Body of pancreas (tissue), 4 donors: Measurements from ENCODE around the gene UBE2I. TPM values are rescaled to one million over a fixed set of nuclear protein-coding genes. Genes with fewer than 3 reads are reported as not detected.

Experiments used
- ATAC-seq: fragments of 150-250 bp; one replicate; pipeline ENCODE4 v1.9.1; 2016
- DNase-seq, 4 donors: peaks; one replicate each; pipeline ENCODE4 v3.0.0-alpha.2; 2019
- H3K27ac ChIP-seq, 4 donors: fragments of 200-600 bp; sonication (generic); 1 replicate in 3 of 4; 2 replicates in 1 of 4; pipeline versions ENCODE4 v1.5.1 to v1.6.1; 2016 to 2019; ENCODE audit warnings: mild to moderate bottlenecking in 1 of 4, mixed read lengths in 1 of 4, moderate library complexity in 1 of 4
- H3K27me3 ChIP-seq, 2 donors: fragments of 200-600 bp; sonication (generic); one replicate each; pipeline ENCODE4 v1.6.0; 2016; ENCODE audit warnings: mild to moderate bottlenecking in 1 of 2
- H3K36me3 ChIP-seq, 2 donors: fragments of 200-600 bp; sonication (generic); replicated peaks in 1 of 2; 2 replicates each; pipeline ENCODE4 v1.5.1; 2016; ENCODE audit warnings: low read depth in 2 of 2; ENCODE audit not compliant: insufficient read depth in 1 of 2
- H3K4me1 ChIP-seq: fragments of 200-600 bp; sonication (generic); one replicate; pipeline ENCODE4 v1.6.0; 2016
- H3K4me3 ChIP-seq, 2 donors: fragments of 200-600 bp; sonication (generic); 1 replicate in 1 of 2; 2 replicates in 1 of 2; pipeline ENCODE4 v1.5.1; 2016 to 2019
- H3K9me3 ChIP-seq, 3 donors: fragments of 200-600 bp; sonication (generic); 1 replicate in 2 of 3; 2 replicates in 1 of 3; pipeline ENCODE4 v1.5.1; 2016
- CTCF ChIP-seq, 7 experiments: fragments of 450-650 bp in 4 of 7; fragments of 200-600 bp in 3 of 7; sonication (generic) in 3 of 7; IDR thresholded peaks; one replicate each; pipeline ENCODE4 v1.5.1; 2016 to 2019; ENCODE audit warnings: antibody characterized with exemption in 7 of 7
- POLR2A ChIP-seq, 3 donors: fragments of 450-650 bp; IDR thresholded peaks; one replicate each; pipeline ENCODE4 v1.6.1; 2016; ENCODE audit warnings: antibody characterized with exemption in 3 of 3, mild to moderate bottlenecking in 2 of 3
- WGBS, 2 donors: methylation state at CpG; one replicate each; pipeline ENCODE4 v1.1.5; 2017; 5-methylcytosine and 5-hydroxymethylcytosine counted together
- intact Hi-C: fragments of 100-400 bp; cut with DNase I; formaldehyde crosslinking; loops from one replicate; pipeline ENCODE4 v1.15.1; 2023
- total RNA-seq, 2 donors: library from RNA; depleted of rRNA; stranded (reverse); fragments of >200 nt; gene quantifications; one replicate each; pipeline ENCODE4 v1.1.0, GENCODE V29; 2016

UBE2I gene
- total RNA-seq, 2 donors from 2014 or later: 25.9 to 81.7 TPM

GRCh38 chr16:1335996-1336395 is 26.6 kb downstream of the UBE2I start:
- ATAC-seq (no peak), DNase-seq (no peak)
- H3K36me3 ChIP-seq: no peaks in the 10 kb centered on the region
- H3K27me3 ChIP-seq: peaks cover 8 to 28% of the 10 kb centered on the region in 2 donors
- no peak for TF ChIP-seq POLR2A (IDR thresholded peaks at IDR 0.05)
- TF ChIP-seq CTCF (IDR thresholded peaks at IDR 0.05): no peak
- no peaks in the 10 kb centered on the region for H3K9me3 ChIP-seq
- no peak overlapping the region for H3K4me3 ChIP-seq
- intact Hi-C loops: no loop called here
- no peak overlapping the region for H3K27ac ChIP-seq
- H3K4me1 ChIP-seq: peaks cover 41% of the 10 kb centered on the region
- 8 to 13% methylated on average over 9 to 12 of the region's 12 CpGs for WGBS, 2 donors

GRCh38 chr16:1336619-1337018 is 27.2 kb downstream of the UBE2I start:
- Histone ChIP-seq H3K27me3 (peaks cover 8 to 28% of the 10 kb centered on the region in 2 donors), H3K4me1 (peaks cover 36% of the 10 kb centered on the region), H3K4me3 (no peak overlapping the region), H3K36me3 (no peaks in the 10 kb centered on the region), H3K27ac (no peak overlapping the region), H3K9me3 (no peaks in the 10 kb centered on the region)
- no peak for DNase-seq
- WGBS, 2 donors: 47 to 53% methylated on average over 9 to 15 of the region's 15 CpGs
- no peak for ATAC-seq
- no peak for TF ChIP-seq POLR2A (IDR thresholded peaks at IDR 0.05)
- TF ChIP-seq CTCF (IDR thresholded peaks at IDR 0.05): no peak
- intact Hi-C loops: no loop called here

- ATAC-seq (no peak), DNase-seq (no peak)
- intact Hi-C loops: no loop called here
- no peaks in the 10 kb centered on the region for H3K9me3 ChIP-seq
- peaks cover 8 to 25% of the 10 kb centered on the region in 2 donors for H3K27me3 ChIP-seq
- WGBS, 2 donors: 56 to 61% methylated on average over 6 to 9 of the region's 9 CpGs
- no peaks in the 10 kb centered on the region for H3K36me3 ChIP-seq
- no peak overlapping the region for H3K27ac ChIP-seq
- H3K4me3 ChIP-seq: no peak overlapping the region
- no peak for TF ChIP-seq CTCF (IDR thresholded peaks at IDR 0.05)
- no peak for TF ChIP-seq POLR2A (IDR thresholded peaks at IDR 0.05)
- peaks cover 32% of the 10 kb centered on the region for H3K4me1 ChIP-seq
Measured at GRCh38 chr16:1337486-1337885, 28.1 kb downstream of the UBE2I start.

GRCh38 chr16:1338119-1338730 is 28.8 kb downstream of the UBE2I start:
- peak; percentile 51 to 81 (median 72) for DNase-seq

More at GRCh38 chr16:1338119-1338730, 28.8 kb downstream of the UBE2I start:
- no peak for ATAC-seq
- no peak overlapping the region for H3K27ac ChIP-seq
- H3K4me3 ChIP-seq: no peak overlapping the region
- WGBS, 2 donors: 42% methylated on average over 27 of the region's 30 CpGs; no CpG with 5 or more reads in 1 of the 2 donors
- intact Hi-C loops: no loop called here
- H3K36me3 ChIP-seq: no peaks in the 10 kb centered on the region
- no peaks in the 10 kb centered on the region for H3K9me3 ChIP-seq
- H3K27me3 ChIP-seq: peaks cover 8 to 17% of the 10 kb centered on the region in 2 donors
- TF ChIP-seq POLR2A (IDR thresholded peaks at IDR 0.05): no peak
- peak; percentile 25 to 68 (median 49) for TF ChIP-seq CTCF (IDR thresholded peaks at IDR 0.05)
- peaks cover 28% of the 10 kb centered on the region for H3K4me1 ChIP-seq
